Endothelial cell of umbilical vein (primary cell): ENCODE results near the gene ETNK1.

ENCODE experiments used
- EZH2 ChIP-seq: IDR thresholded peaks from 2 replicates; pipeline ENCODE4 v1.6.1; 2012; ENCODE audit warnings: borderline replicate concordance, low read depth, mild to moderate bottlenecking, moderate library complexity, low read length, inconsistent platforms; ENCODE audit not compliant: severe bottlenecking
- JUN ChIP-seq: IDR thresholded peaks from 2 replicates; pipeline ENCODE4 v1.6.1; 2011; ENCODE audit warnings: borderline replicate concordance, low read depth; ENCODE audit not compliant: insufficient read length, insufficient read depth
- MYC ChIP-seq: IDR thresholded peaks from one replicate; pipeline ENCODE4 v1.6.1; 2011; ENCODE audit warnings: mild to moderate bottlenecking, low read depth, low read length
- POLR2A ChIP-seq: IDR thresholded peaks from 2 replicates; pipeline ENCODE4 v1.6.1; 2012; ENCODE audit warnings: low read depth, mild to moderate bottlenecking, control low read depth, low read length
- POLR2AphosphoS5 ChIP-seq: IDR thresholded peaks from 2 replicates; pipeline ENCODE4 v1.6.1; 2012; ENCODE audit warnings: low read depth, mild to moderate bottlenecking, control low read depth, low read length, moderate library complexity; ENCODE audit not compliant: insufficient read depth
- TF ChIP-seq, protein P1 (sequence below), 2 donors: IDR thresholded peaks; 1 replicate in 1 of 2; 2 replicates in 1 of 2; pipeline ENCODE4 v1.5.1; 2011; ENCODE audit warnings: low read length in 2 of 2, mild to moderate bottlenecking in 2 of 2, moderate library complexity in 2 of 2, control low read depth in 1 of 2, inconsistent platforms in 1 of 2, low read depth in 1 of 2; ENCODE audit not compliant: insufficient read depth in 1 of 2; ENCODE audit errors: extremely low read depth in 1 of 2
- TF ChIP-seq, protein P2 (sequence below): IDR thresholded peaks from 2 replicates; pipeline ENCODE4 v1.6.1; 2011; ENCODE audit not compliant: insufficient read depth, insufficient read length

DNA sequence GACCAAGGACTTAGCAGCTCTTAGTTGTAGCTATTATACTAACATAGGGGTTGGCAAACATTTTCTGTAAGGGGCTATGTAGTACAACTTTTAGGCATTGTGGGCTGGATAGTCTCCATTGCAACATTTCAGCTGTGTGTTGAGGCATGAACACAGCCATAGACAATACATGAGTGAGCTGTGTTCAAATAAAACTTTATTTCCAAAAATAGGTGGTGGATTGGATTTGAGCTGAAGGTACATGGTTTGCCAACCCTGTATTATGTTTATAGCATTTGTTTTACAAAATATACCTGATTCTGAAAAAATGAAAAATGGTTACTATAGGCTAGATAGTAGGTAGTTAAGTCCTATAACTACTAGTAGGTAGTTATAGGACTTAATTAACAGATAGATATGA is 40.5 kb downstream of the ETNK1 start:
- no peak for TF ChIP-seq POLR2A
- no peak for TF ChIP-seq POLR2AphosphoS5
- TF ChIP-seq, protein P1, sequence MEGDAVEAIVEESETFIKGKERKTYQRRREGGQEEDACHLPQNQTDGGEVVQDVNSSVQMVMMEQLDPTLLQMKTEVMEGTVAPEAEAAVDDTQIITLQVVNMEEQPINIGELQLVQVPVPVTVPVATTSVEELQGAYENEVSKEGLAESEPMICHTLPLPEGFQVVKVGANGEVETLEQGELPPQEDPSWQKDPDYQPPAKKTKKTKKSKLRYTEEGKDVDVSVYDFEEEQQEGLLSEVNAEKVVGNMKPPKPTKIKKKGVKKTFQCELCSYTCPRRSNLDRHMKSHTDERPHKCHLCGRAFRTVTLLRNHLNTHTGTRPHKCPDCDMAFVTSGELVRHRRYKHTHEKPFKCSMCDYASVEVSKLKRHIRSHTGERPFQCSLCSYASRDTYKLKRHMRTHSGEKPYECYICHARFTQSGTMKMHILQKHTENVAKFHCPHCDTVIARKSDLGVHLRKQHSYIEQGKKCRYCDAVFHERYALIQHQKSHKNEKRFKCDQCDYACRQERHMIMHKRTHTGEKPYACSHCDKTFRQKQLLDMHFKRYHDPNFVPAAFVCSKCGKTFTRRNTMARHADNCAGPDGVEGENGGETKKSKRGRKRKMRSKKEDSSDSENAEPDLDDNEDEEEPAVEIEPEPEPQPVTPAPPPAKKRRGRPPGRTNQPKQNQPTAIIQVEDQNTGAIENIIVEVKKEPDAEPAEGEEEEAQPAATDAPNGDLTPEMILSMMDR (IDR thresholded peaks at IDR 0.05; ENCODE audit: extremely low read depth in 1 of 2, insufficient read depth in 1 of 2, low read depth in 1 of 2, low read length in 2 of 2), result no peak
- no peak for TF ChIP-seq EZH2
- no peak for TF ChIP-seq JUN
- no peak for TF ChIP-seq MYC
- TF ChIP-seq, protein P2, sequence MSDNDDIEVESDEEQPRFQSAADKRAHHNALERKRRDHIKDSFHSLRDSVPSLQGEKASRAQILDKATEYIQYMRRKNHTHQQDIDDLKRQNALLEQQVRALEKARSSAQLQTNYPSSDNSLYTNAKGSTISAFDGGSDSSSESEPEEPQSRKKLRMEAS, result no peak
